ENCODE data around the gene GPR151.

GPR151 gene

GRCh38 chr5:146519554-146519953, 3.6 kb upstream of the GPR151 start:
- DNase-seq: no peak

GRCh38 chr5:146515473-146516150, 378 bp downstream of the GPR151 start:
- no peak for DNase-seq

- DNase-seq: no peak
Observed at GRCh38 chr5:146514575-146514974, 1.4 kb downstream of the GPR151 start.

GRCh38 chr5:146513462-146513861, 2.5 kb downstream of the GPR151 start:
- DNase-seq: no peak

GRCh38 chr5:146510559-146511125, 5.3 kb downstream of the GPR151 start:
- DNase-seq: no peak

GRCh38 chr5:146507428-146507827, 8.6 kb downstream of the GPR151 start:
- no peak for DNase-seq

GRCh38 chr5:146499680-146500079, 16.3 kb downstream of the GPR151 start:
- DNase-seq: no peak

- no peak for DNase-seq
Observed at GRCh38 chr5:146494656-146495055, 21.3 kb downstream of the GPR151 start.

- DNase-seq: no peak
Observed at GRCh38 chr5:146490089-146490843, 25.7 kb downstream of the GPR151 start.

- no peak for DNase-seq
Observed at GRCh38 chr5:146484714-146485391, 31.1 kb downstream of the GPR151 start.

- DNase-seq: no peak
Observed at GRCh38 chr5:146482775-146483174, 33.2 kb downstream of the GPR151 start.

- DNase-seq: no peak
Observed at GRCh38 chr5:146475906-146476305, 40.1 kb downstream of the GPR151 start.

GRCh38 chr5:146475190-146475780, 40.7 kb downstream of the GPR151 start:
- DNase-seq: no peak

- DNase-seq: no peak
Observed at GRCh38 chr5:146474065-146474464, 41.9 kb downstream of the GPR151 start.

- DNase-seq: no peak
Observed at GRCh38 chr5:146467760-146468159, 48.2 kb downstream of the GPR151 start.

GRCh38 chr5:146466521-146467349, 49.3 kb downstream of the GPR151 start:
- no peak for DNase-seq

GRCh38 chr5:146463446-146463845, 52.5 kb downstream of the GPR151 start:
- DNase-seq: no peak
